Gastrocnemius medialis (tissue), 4 donors: ENCODE measurements around the gene RAD51C. TPM values are rescaled to one million over a fixed set of nuclear protein-coding genes. Genes with fewer than 3 reads are reported as not detected.

Source experiments
- ATAC-seq, 2 donors: fragments of 150-250 bp; one replicate each; pipeline ENCODE4 v1.9.1; 2016
- DNase-seq, 2 donors: peaks; one replicate each; pipeline ENCODE4 v3.0.0-alpha.2; 2019
- H3K27ac ChIP-seq, 4 donors: fragments of 200-600 bp; sonication (generic); 1 replicate in 1 of 4; 2 replicates in 3 of 4; pipeline ENCODE4 v1.5.1; 2016 to 2018; ENCODE audit warnings: mild to moderate bottlenecking in 2 of 4, moderate library complexity in 1 of 4
- H3K27me3 ChIP-seq, 3 donors: fragments of 200-600 bp; sonication (generic) in 2 of 3; 1 replicate in 1 of 3; 2 replicates in 2 of 3; pipeline versions ENCODE4 v1.5.1 to v1.6.0; 2016 to 2019; ENCODE audit warnings: mild to moderate bottlenecking in 1 of 3, moderate library complexity in 1 of 3
- H3K36me3 ChIP-seq, 2 donors: fragments of 200-600 bp; sonication (generic) in 1 of 2; one replicate each; pipeline ENCODE4 v1.5.1; 2017 to 2018
- H3K4me1 ChIP-seq, 2 donors: fragments of 200-600 bp; sonication (generic) in 1 of 2; one replicate each; pipeline ENCODE4 v1.5.1; 2016 to 2017; ENCODE audit warnings: mild to moderate bottlenecking in 2 of 2
- H3K4me3 ChIP-seq, 4 donors: fragments of 200-600 bp; sonication (generic) in 3 of 4; 1 replicate in 1 of 4; 2 replicates in 3 of 4; pipeline ENCODE4 v1.5.1; 2016 to 2019; ENCODE audit warnings: mild to moderate bottlenecking in 2 of 4
- H3K9me3 ChIP-seq, 3 donors: fragments of 200-600 bp; sonication (generic) in 2 of 3; 1 replicate in 1 of 3; 2 replicates in 2 of 3; pipeline ENCODE4 v1.5.1; 2016 to 2019
- CTCF ChIP-seq, 5 experiments: fragments of 450-650 bp in 3 of 5; fragments of 200-600 bp in 2 of 5; sonication (generic) in 2 of 5; IDR thresholded peaks in 4 of 5; conservative IDR thresholded peaks in 1 of 5; 1 replicate in 4 of 5; 2 replicates in 1 of 5; pipeline ENCODE4 v1.5.1; 2016 to 2019; ENCODE audit warnings: antibody characterized with exemption in 5 of 5, mild to moderate bottlenecking in 3 of 5, moderate library complexity in 3 of 5
- POLR2A ChIP-seq, 2 donors: fragments of 450-650 bp; IDR thresholded peaks; one replicate each; pipeline ENCODE4 v1.6.1; 2017; ENCODE audit warnings: antibody characterized with exemption in 2 of 2, mild to moderate bottlenecking in 2 of 2, moderate library complexity in 2 of 2
- in situ Hi-C, 4 donors: fragments of 200-750 bp; cut with MboI; loops; one replicate each; pipeline versions ENCODE4 v1.15.0 to v1.8.0; 2017; ENCODE audit warnings: low sequenced_read_pairs in 4 of 4
- intact Hi-C: fragments of 100-400 bp; cut with DNase I; formaldehyde crosslinking; loops from one replicate; pipeline ENCODE4 v1.15.1; 2023; ENCODE audit warnings: low total_unique reads
- total RNA-seq, 4 donors: library from RNA; depleted of rRNA; stranded (reverse); fragments of >200 nt; gene quantifications; one replicate each; pipeline versions ENCODE4 v1.1.0 to v1.2.3, GENCODE V29; 2016

The RAD51C gene
- total RNA-seq, 4 donors from 2014 or later = 6.4 to 18.7 (median 12.5) TPM

GRCh38 chr17:58753026-58753425, 60.6 kb downstream of the RAD51C start:
- intact Hi-C loops = no loop called here
- Histone ChIP-seq H3K4me1 (peaks cover 0 to 7% of the 10 kb centered on the region in 2 donors), H3K9me3 (no peaks in the 10 kb centered on the region), H3K27me3 (peaks cover 38 to 47% (median 43%) of the 10 kb centered on the region in 3 donors), H3K27ac (no peak overlapping the region), H3K36me3 (no peaks in the 10 kb centered on the region), H3K4me3 (no peak overlapping the region)
- no peak for TF ChIP-seq CTCF (IDR thresholded peaks at IDR 0.05 in 4 of 5, conservative IDR thresholded peaks at IDR 0.05 in 1 of 5)
- no peak for TF ChIP-seq POLR2A (IDR thresholded peaks at IDR 0.05)
- in situ Hi-C loops = no loop called here
- DNase-seq = no peak
- no peak for ATAC-seq

- ATAC-seq (no peak), DNase-seq (no peak)
- H3K27ac ChIP-seq = no peak overlapping the region
- peaks cover 0 to 7% of the 10 kb centered on the region in 2 donors for H3K4me1 ChIP-seq
- H3K36me3 ChIP-seq = no peaks in the 10 kb centered on the region
- intact Hi-C loops = no loop called here
- TF ChIP-seq POLR2A (IDR thresholded peaks at IDR 0.05) (no peak), CTCF (IDR thresholded peaks at IDR 0.05 in 4 of 5, conservative IDR thresholded peaks at IDR 0.05 in 1 of 5) (no peak)
- peak overlapping the region in 3 of 4 donors; percentile 49 to 54 (median 51) for H3K4me3 ChIP-seq
- in situ Hi-C loops = no loop called here
- peaks cover 55 to 59% (median 56%) of the 10 kb centered on the region in 3 donors for H3K27me3 ChIP-seq
- no peaks in the 10 kb centered on the region for H3K9me3 ChIP-seq
These were observed 62.8 kb downstream of the RAD51C start for GRCh38 chr17:58755269-58755576.

GRCh38 chr17:58755577-58756245, 63.3 kb downstream of the RAD51C start, which contains the start of gene PPM1E:
TSS of gene PPM1E (plus strand) at chr17:58755854.
- no peak within 1 kb of the TSS for H3K27ac ChIP-seq
- peak within 1 kb of the TSS; percentile 46 to 54 (median 50) for H3K4me3 ChIP-seq
- peaks cover 0 to 7% of the 10 kb centered on the region in 2 donors for H3K4me1 ChIP-seq
- H3K36me3 ChIP-seq = no peaks in the 10 kb centered on the region
- H3K9me3 ChIP-seq = no peaks in the 10 kb centered on the region
- ATAC-seq (no peak), DNase-seq (no peak)
- intact Hi-C loops = no loop called here
- in situ Hi-C loops = no loop called here
- TF ChIP-seq POLR2A (IDR thresholded peaks at IDR 0.05) (no peak), CTCF (IDR thresholded peaks at IDR 0.05 in 4 of 5, conservative IDR thresholded peaks at IDR 0.05 in 1 of 5) (no peak)
- H3K27me3 ChIP-seq = peaks cover 57 to 61% (median 59%) of the 10 kb centered on the region in 3 donors

- ATAC-seq (no peak), DNase-seq (no peak)
- H3K27me3 ChIP-seq = peaks cover 57 to 62% (median 59%) of the 10 kb centered on the region in 3 donors
- peaks cover 0 to 7% of the 10 kb centered on the region in 2 donors for H3K4me1 ChIP-seq
- no peaks in the 10 kb centered on the region for H3K9me3 ChIP-seq
- intact Hi-C loops (no loop called here), in situ Hi-C loops (no loop called here)
- peak overlapping the region; percentile 46 to 54 (median 50) for H3K4me3 ChIP-seq
- no peaks in the 10 kb centered on the region for H3K36me3 ChIP-seq
- H3K27ac ChIP-seq = no peak overlapping the region
- TF ChIP-seq POLR2A (IDR thresholded peaks at IDR 0.05) (no peak), CTCF (IDR thresholded peaks at IDR 0.05 in 4 of 5, conservative IDR thresholded peaks at IDR 0.05 in 1 of 5) (no peak)
These were observed 64.1 kb downstream of the RAD51C start for GRCh38 chr17:58756246-58757161.
